ENCODE results near the gene OAS2.

OAS2 gene

GRCh38 chr12:113006206-113006605 is 27.9 kb downstream of the OAS2 start:
- H3K9ac ChIP-seq (ENCODE audit: low read length), result no peak overlapping the region
- no peaks in the 10 kb centered on the region for H3K36me3 ChIP-seq (ENCODE audit: control insufficient read depth in 1 of 2, insufficient read depth in 2 of 2, low read length in 2 of 2)
- H3K23ac ChIP-seq (ENCODE audit: low read length), result no peak overlapping the region
- no peak for DNase-seq
- no peak overlapping the region for H4K91ac ChIP-seq (ENCODE audit: low read depth, low read length)
- H2AK5ac ChIP-seq (ENCODE audit: low read length), result no peak overlapping the region
- no peak overlapping the region for H2BK120ac ChIP-seq (ENCODE audit: insufficient read depth, low read length, poor library complexity)
- no peaks in the 10 kb centered on the region for H3K79me2 ChIP-seq (ENCODE audit: control insufficient read depth, insufficient read depth, low read length, poor library complexity)
- no peak overlapping the region for H3K27ac ChIP-seq (ENCODE audit: low read depth, low read length)
- H3K79me1 ChIP-seq (ENCODE audit: low read length), result no peaks in the 10 kb centered on the region
- H2BK5ac ChIP-seq (ENCODE audit: low read depth, low read length, poor library complexity), result no peak overlapping the region
- no peak overlapping the region for H2BK12ac ChIP-seq (ENCODE audit: low read length)
- no peak overlapping the region for H3K4ac ChIP-seq (ENCODE audit: low read depth, low read length)
- no peak overlapping the region for H4K8ac ChIP-seq (ENCODE audit: low read depth, low read length)
- no peak overlapping the region for H3K18ac ChIP-seq (ENCODE audit: low read length)
- no peak overlapping the region for H3K14ac ChIP-seq (ENCODE audit: low read length)
- no peak overlapping the region for H3K4me3 ChIP-seq (ENCODE audit: low read depth, low read length)
- no peak overlapping the region for H2AFZ ChIP-seq (ENCODE audit: insufficient read depth, low read length, poor library complexity)
- no peaks in the 10 kb centered on the region for H3K4me1 ChIP-seq (ENCODE audit: control insufficient read depth in 1 of 2, insufficient read depth in 2 of 2, low read length in 2 of 2)
- H3K9me3 ChIP-seq (ENCODE audit: insufficient read depth, low read depth, low read length), result no peaks in the 10 kb centered on the region
- no peaks in the 10 kb centered on the region for H3K27me3 ChIP-seq (ENCODE audit: insufficient read depth, low read length)
- no CpG with 5 or more reads among the region's 7 CpGs for WGBS (ENCODE audit: extremely low coverage, insufficient coverage, insufficient read length)
- no peak overlapping the region for H3K4me2 ChIP-seq (ENCODE audit: low read length)
- H4K12ac ChIP-seq (ENCODE audit: low read depth, low read length), result no peak overlapping the region

- Histone ChIP-seq H3K79me1 (ENCODE audit: low read length) (no peaks in the 10 kb centered on the region), H3K9me3 (ENCODE audit: insufficient read depth, low read depth, low read length) (no peaks in the 10 kb centered on the region), H4K91ac (ENCODE audit: low read depth, low read length) (no peak overlapping the region), H2AFZ (ENCODE audit: insufficient read depth, low read length, poor library complexity) (no peak overlapping the region), H3K14ac (ENCODE audit: low read length) (no peak overlapping the region), H3K4me3 (ENCODE audit: low read depth, low read length) (no peak overlapping the region), H4K8ac (ENCODE audit: low read depth, low read length) (no peak overlapping the region), H2BK5ac (ENCODE audit: low read depth, low read length, poor library complexity) (no peak overlapping the region), H3K36me3 (ENCODE audit: control insufficient read depth in 1 of 2, insufficient read depth in 2 of 2, low read length in 2 of 2) (no peaks in the 10 kb centered on the region), H3K9ac (ENCODE audit: low read length) (no peak overlapping the region), H2AK5ac (ENCODE audit: low read length) (no peak overlapping the region), H3K27me3 (ENCODE audit: insufficient read depth, low read length) (no peaks in the 10 kb centered on the region), H2BK12ac (ENCODE audit: low read length) (no peak overlapping the region), H3K27ac (ENCODE audit: low read depth, low read length) (no peak overlapping the region), H3K23ac (ENCODE audit: low read length) (no peak overlapping the region), H3K18ac (ENCODE audit: low read length) (no peak overlapping the region), H2BK120ac (ENCODE audit: insufficient read depth, low read length, poor library complexity) (no peak overlapping the region), H3K4me2 (ENCODE audit: low read length) (no peak overlapping the region), H3K79me2 (ENCODE audit: control insufficient read depth, insufficient read depth, low read length, poor library complexity) (no peaks in the 10 kb centered on the region), H4K12ac (ENCODE audit: low read depth, low read length) (no peak overlapping the region), H3K4me1 (ENCODE audit: control insufficient read depth in 1 of 2, insufficient read depth in 2 of 2, low read length in 2 of 2) (no peaks in the 10 kb centered on the region), H3K4ac (ENCODE audit: low read depth, low read length) (no peak overlapping the region)
- no CpG with 5 or more reads among the region's 6 CpGs for WGBS (ENCODE audit: extremely low coverage, insufficient coverage, insufficient read length)
- no peak for DNase-seq
Observed at GRCh38 chr12:113006641-113007040, 28.3 kb downstream of the OAS2 start.

GRCh38 chr12:113007166-113007565 is 28.8 kb downstream of the OAS2 start:
- no CpG with 5 or more reads among the region's 4 CpGs for WGBS (ENCODE audit: extremely low coverage, insufficient coverage, insufficient read length)
- Histone ChIP-seq H3K79me2 (ENCODE audit: control insufficient read depth, insufficient read depth, low read length, poor library complexity) (no peaks in the 10 kb centered on the region), H2AK5ac (ENCODE audit: low read length) (no peak overlapping the region)

GRCh38 chr12:113010701-113011100 is 32.4 kb downstream of the OAS2 start:
- Histone ChIP-seq H2AK5ac (ENCODE audit: low read length) (no peak overlapping the region), H3K14ac (ENCODE audit: low read length) (no peak overlapping the region), H3K4me3 (ENCODE audit: low read depth, low read length) (no peak overlapping the region), H3K27me3 (ENCODE audit: insufficient read depth, low read length) (no peaks in the 10 kb centered on the region), H2AFZ (ENCODE audit: insufficient read depth, low read length, poor library complexity) (no peak overlapping the region), H4K8ac (ENCODE audit: low read depth, low read length) (no peak overlapping the region), H3K4me1 (ENCODE audit: control insufficient read depth in 1 of 2, insufficient read depth in 2 of 2, low read length in 2 of 2) (no peaks in the 10 kb centered on the region), H3K27ac (ENCODE audit: low read depth, low read length) (no peak overlapping the region), H3K4me2 (ENCODE audit: low read length) (no peak overlapping the region), H3K9me3 (ENCODE audit: insufficient read depth, low read depth, low read length) (no peaks in the 10 kb centered on the region), H3K36me3 (ENCODE audit: control insufficient read depth in 1 of 2, insufficient read depth in 2 of 2, low read length in 2 of 2) (no peaks in the 10 kb centered on the region), H3K9ac (ENCODE audit: low read length) (no peak overlapping the region), H2BK12ac (ENCODE audit: low read length) (no peak overlapping the region), H3K79me2 (ENCODE audit: control insufficient read depth, insufficient read depth, low read length, poor library complexity) (no peaks in the 10 kb centered on the region), H3K18ac (ENCODE audit: low read length) (no peak overlapping the region), H3K23ac (ENCODE audit: low read length) (no peak overlapping the region), H4K12ac (ENCODE audit: low read depth, low read length) (no peak overlapping the region), H2BK120ac (ENCODE audit: insufficient read depth, low read length, poor library complexity) (no peak overlapping the region), H4K91ac (ENCODE audit: low read depth, low read length) (no peak overlapping the region), H2BK5ac (ENCODE audit: low read depth, low read length, poor library complexity) (no peak overlapping the region), H3K79me1 (ENCODE audit: low read length) (no peaks in the 10 kb centered on the region), H3K4ac (ENCODE audit: low read depth, low read length) (no peak overlapping the region)
- no CpG with 5 or more reads among the region's 2 CpGs for WGBS (ENCODE audit: extremely low coverage, insufficient coverage, insufficient read length)
- no peak for DNase-seq

More at GRCh38 chr12:113007166-113007565, 28.8 kb downstream of the OAS2 start:
- Histone ChIP-seq H4K8ac (ENCODE audit: low read depth, low read length) (no peak overlapping the region), H3K23ac (ENCODE audit: low read length) (no peak overlapping the region), H3K4me2 (ENCODE audit: low read length) (no peak overlapping the region), H2AFZ (ENCODE audit: insufficient read depth, low read length, poor library complexity) (no peak overlapping the region), H2BK5ac (ENCODE audit: low read depth, low read length, poor library complexity) (no peak overlapping the region), H3K18ac (ENCODE audit: low read length) (no peak overlapping the region), H3K9ac (ENCODE audit: low read length) (no peak overlapping the region), H3K79me1 (ENCODE audit: low read length) (no peaks in the 10 kb centered on the region), H3K27ac (ENCODE audit: low read depth, low read length) (no peak overlapping the region), H3K4me1 (ENCODE audit: control insufficient read depth in 1 of 2, insufficient read depth in 2 of 2, low read length in 2 of 2) (no peaks in the 10 kb centered on the region), H2BK120ac (ENCODE audit: insufficient read depth, low read length, poor library complexity) (no peak overlapping the region), H3K14ac (ENCODE audit: low read length) (no peak overlapping the region), H3K27me3 (ENCODE audit: insufficient read depth, low read length) (no peaks in the 10 kb centered on the region), H3K4ac (ENCODE audit: low read depth, low read length) (no peak overlapping the region), H3K4me3 (ENCODE audit: low read depth, low read length) (no peak overlapping the region), H3K9me3 (ENCODE audit: insufficient read depth, low read depth, low read length) (no peaks in the 10 kb centered on the region), H4K91ac (ENCODE audit: low read depth, low read length) (no peak overlapping the region), H2BK12ac (ENCODE audit: low read length) (no peak overlapping the region), H4K12ac (ENCODE audit: low read depth, low read length) (no peak overlapping the region), H3K36me3 (ENCODE audit: control insufficient read depth in 1 of 2, insufficient read depth in 2 of 2, low read length in 2 of 2) (no peaks in the 10 kb centered on the region)
- peak; percentile 80 to 90 for DNase-seq

All from trophoblast cell (in vitro differentiated cells and primary cell).